Measurements from ENCODE around the gene GOLGA8B. TPM values are rescaled to one million over a fixed set of nuclear protein-coding genes. Genes with fewer than 3 reads are reported as not detected.

Gene GOLGA8B
- total and polyA plus RNA-seq, 2 of the 8 experiments (the other 6 are each of a cell fraction or from before 2014, with no cell fraction given), result 14.1 to 23.3 TPM

DNA sequence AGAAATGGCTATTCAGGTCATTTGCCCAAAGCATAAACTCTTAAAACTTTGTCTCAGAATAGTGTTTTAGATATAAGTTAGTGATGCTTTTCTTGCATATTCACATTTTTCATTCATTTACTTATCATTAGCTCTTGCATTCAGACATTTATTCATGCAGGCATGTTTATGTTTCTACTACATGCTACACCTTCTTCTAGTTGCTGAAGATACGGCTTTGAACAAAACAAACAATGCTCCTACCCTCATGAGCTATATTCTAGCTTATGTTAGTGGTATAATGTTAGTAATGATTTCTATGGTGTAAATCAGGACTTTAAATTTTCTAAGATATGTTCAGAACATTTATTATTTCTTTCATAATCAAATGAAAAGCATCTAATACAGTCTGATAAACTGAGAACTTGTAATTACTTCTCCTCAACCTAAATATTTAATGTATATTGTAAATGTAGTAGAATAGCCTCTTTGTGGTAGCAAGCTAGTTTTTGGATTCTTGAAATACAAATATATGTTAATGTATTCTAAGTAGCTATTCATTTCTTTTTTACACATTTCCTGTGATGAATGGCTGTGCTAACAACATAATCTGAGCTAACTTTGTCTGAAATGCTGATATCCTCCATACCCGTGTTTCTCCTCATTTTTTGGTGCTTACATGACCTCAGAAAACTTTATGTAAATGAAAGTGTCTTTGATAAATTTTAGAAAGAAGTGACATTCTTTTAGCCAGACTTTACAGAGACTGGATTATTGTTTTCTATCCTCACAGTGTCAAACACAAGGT, 15.5 kb upstream of the GOLGA8B start (continued):
- TF ChIP-seq CBX5 (IDR thresholded peaks at IDR 0.05; ENCODE audit: low read depth, low read length) (no peak), NANOG (IDR thresholded peaks at IDR 0.05; ENCODE audit: insufficient read depth, low read depth, low read length, poor library complexity, severe bottlenecking) (no peak)
